ENCODE results near the gene KIAA1958. TPM values are rescaled to one million over a fixed set of nuclear protein-coding genes. Genes with fewer than 3 reads are reported as not detected.

The KIAA1958 gene
- total and polyA plus RNA-seq, 12 donors, result 0.59 to 7.7 (median 6.1) TPM

- intact Hi-C loops (cut with DNase I), result loop anchor here in 1 of 10 donors (10.0 kb wide), 1 partner anchor 104 kb away; no protein-coding TSS in a partner anchor
Measured at GRCh38 chr9:112711050-112711689, 224.5 kb downstream of the KIAA1958 start.

GRCh38 chr9:112712678-112713077 is 226.1 kb downstream of the KIAA1958 start:
- Histone ChIP-seq H3K4me1 (peaks cover 6 to 20% (median 11%) of the 10 kb centered on the region in 9 donors), H3K27me3 (no peaks in the 10 kb centered on the region), H3K4me3 (no peak overlapping the region), H3K36me3 (peaks cover 0 to 48% (median 9%) of the 10 kb centered on the region in 9 donors), H3K9me3 (peaks cover 0 to 15% (median 0%) of the 10 kb centered on the region in 11 donors), H3K27ac (no peak overlapping the region)
- DNase-seq (no peak), ATAC-seq (no peak)
- intact Hi-C loops (cut with DNase I), result loop anchor here in 1 of 10 donors (10.0 kb wide), 1 partner anchor 102 kb away; no protein-coding TSS in a partner anchor
- WGBS, 2 donors, result 97 to 98% methylated on average over 3 of the region's 3 CpGs
- TF ChIP-seq, protein P1, sequence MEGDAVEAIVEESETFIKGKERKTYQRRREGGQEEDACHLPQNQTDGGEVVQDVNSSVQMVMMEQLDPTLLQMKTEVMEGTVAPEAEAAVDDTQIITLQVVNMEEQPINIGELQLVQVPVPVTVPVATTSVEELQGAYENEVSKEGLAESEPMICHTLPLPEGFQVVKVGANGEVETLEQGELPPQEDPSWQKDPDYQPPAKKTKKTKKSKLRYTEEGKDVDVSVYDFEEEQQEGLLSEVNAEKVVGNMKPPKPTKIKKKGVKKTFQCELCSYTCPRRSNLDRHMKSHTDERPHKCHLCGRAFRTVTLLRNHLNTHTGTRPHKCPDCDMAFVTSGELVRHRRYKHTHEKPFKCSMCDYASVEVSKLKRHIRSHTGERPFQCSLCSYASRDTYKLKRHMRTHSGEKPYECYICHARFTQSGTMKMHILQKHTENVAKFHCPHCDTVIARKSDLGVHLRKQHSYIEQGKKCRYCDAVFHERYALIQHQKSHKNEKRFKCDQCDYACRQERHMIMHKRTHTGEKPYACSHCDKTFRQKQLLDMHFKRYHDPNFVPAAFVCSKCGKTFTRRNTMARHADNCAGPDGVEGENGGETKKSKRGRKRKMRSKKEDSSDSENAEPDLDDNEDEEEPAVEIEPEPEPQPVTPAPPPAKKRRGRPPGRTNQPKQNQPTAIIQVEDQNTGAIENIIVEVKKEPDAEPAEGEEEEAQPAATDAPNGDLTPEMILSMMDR (IDR thresholded peaks at IDR 0.05), result no peak

More at GRCh38 chr9:112711050-112711689, 224.5 kb downstream of the KIAA1958 start:
- Histone ChIP-seq H3K4me3 (no peak overlapping the region), H3K9me3 (peaks cover 0 to 15% (median 0%) of the 10 kb centered on the region in 11 donors), H3K27ac (no peak overlapping the region), H3K36me3 (peaks cover 0 to 46% (median 9%) of the 10 kb centered on the region in 9 donors), H3K27me3 (no peaks in the 10 kb centered on the region), H3K4me1 (peaks cover 0 to 9% (median 0%) of the 10 kb centered on the region in 9 donors)
- TF ChIP-seq, protein P1 (IDR thresholded peaks at IDR 0.05), result peak in 7 of 9 donors; percentile 46 to 64 (median 56)
- 72 to 73% methylated on average over 7 of the region's 7 CpGs for WGBS, 2 donors
- DNase-seq, result no peak
- ATAC-seq, result no peak

GRCh38 chr9:112717661-112718331 is 231.2 kb downstream of the KIAA1958 start, which contains the start of gene INIP:
Gene INIP (minus strand): TSS chr9:112718117. CDS start chr9:112716485, 1,632 bp downstream.
- TF ChIP-seq, protein P1 (IDR thresholded peaks at IDR 0.05), result peak in 3 of 9 donors; percentile 27 to 40 (median 38)
- no peaks in the 10 kb centered on the region for H3K27me3 ChIP-seq
- intact Hi-C loops (cut with DNase I), result loop anchor here in 6 of 10 donors (1.0 to 10.0 kb wide), 8 partner anchors 31 to 337 kb away; partner anchors contain the start of genes SNX30 (in 3 of the 6) and HSDL2 (in 1 of the 6)
- whole genome bisulfite sequencing, 2 donors, result 0 to 1% methylated on average over 51 of the region's 51 CpGs
- peak; percentile 98 to 100 (median 99) for ATAC-seq
- H3K4me1 ChIP-seq, result peaks cover 6 to 17% (median 11%) of the 10 kb centered on the region in 9 donors
- H3K4me3 ChIP-seq, result peak within 1 kb of the TSS; percentile 52 to 97 (median 89)
- H3K36me3 ChIP-seq, result peaks cover 0 to 32% (median 0%) of the 10 kb centered on the region in 9 donors
- peaks cover 0 to 8% (median 0%) of the 10 kb centered on the region in 11 donors for H3K9me3 ChIP-seq
- peak; percentile 95 to 96 for DNase-seq
- peak within 1 kb of the TSS; percentile 15 to 94 (median 90) for H3K27ac ChIP-seq

Other genes with a start within 250 kb of the KIAA1958 start
- 10 to 100 TPM in 9 of 10 donors, 1 to 10 TPM in 1; 9.2 to 35.5 (median 16.2) TPM for gene PTBP3, start 153.2 kb upstream of the KIAA1958 start, total RNA-seq
- gene PTBP3, start 153.2 kb upstream of the KIAA1958 start, polyA plus RNA-seq, result 1 to 10 TPM; 3.7 to 5.7 TPM
- gene HSDL2, start 106.7 kb upstream of the KIAA1958 start, total RNA-seq, result 100 to 1,000 TPM; 129 to 238 (median 198) TPM
- gene HSDL2, start 106.7 kb upstream of the KIAA1958 start, polyA plus RNA-seq, result 100 to 1,000 TPM in 1 of 2 donors, 10 to 100 TPM in 1; 36.6 to 119 TPM
- 10 to 100 TPM; 10.7 to 18.9 (median 13.0) TPM for gene INIP, start 231.3 kb downstream of the KIAA1958 start, total RNA-seq
- gene INIP, start 231.3 kb downstream of the KIAA1958 start, polyA plus RNA-seq, result 1 to 10 TPM; 4.5 to 8.1 TPM